HepG2 (cell line): Measurements from ENCODE around the gene NDUFB3. TPM values are rescaled to one million over a fixed set of nuclear protein-coding genes. Genes with fewer than 3 reads are reported as not detected.
A peak's percentile ranks its signal among the peaks of the same experiment; 100 is the strongest.

Experiments
- ATAD3A ChIP-seq: sonication (generic); formaldehyde crosslinking; IDR thresholded peaks from 2 replicates; pipeline ENCODE4 v1.4.0; 2020; ENCODE audit warnings: missing genetic modification reagents
- HNRNPUL1 ChIP-seq: fragments of 200-400 bp; formaldehyde crosslinking; IDR thresholded peaks from 2 replicates; pipeline ENCODE4 v1.6.1; 2017; ENCODE audit warnings: low read depth, mild to moderate bottlenecking, low read length, moderate library complexity
- HOXD1 ChIP-seq: sonication (generic); formaldehyde crosslinking; IDR thresholded peaks from 2 replicates; pipeline ENCODE4 v1.5.0; 2020; ENCODE audit warnings: missing genetic modification reagents
- KDM5A ChIP-seq: fragments of 200-600 bp; sonication (generic); IDR thresholded peaks from 2 replicates; pipeline ENCODE4 v1.7.0; 2018; ENCODE audit warnings: antibody characterized with exemption, mild to moderate bottlenecking, low read length, borderline replicate concordance
- NR2F1 ChIP-seq, 2 experiments: fragments of 450-650 bp in 1 of 2; formaldehyde crosslinking in 1 of 2; IDR thresholded peaks; 2 replicates each; pipeline versions ENCODE4 v1.5.0 to v1.6.1; 2016 to 2020; ENCODE audit warnings: mild to moderate bottlenecking in 1 of 2, missing compliant biosample characterization in 1 of 2, missing genetic modification reagents in 1 of 2, moderate library complexity in 1 of 2
- PAWR ChIP-seq: sonication (generic); formaldehyde crosslinking; IDR thresholded peaks from 2 replicates; pipeline ENCODE4 v1.4.0; 2020; ENCODE audit warnings: missing genetic modification reagents, mild to moderate bottlenecking, borderline replicate concordance
- SNRNP70 ChIP-seq: fragments of 200-400 bp; formaldehyde crosslinking; IDR thresholded peaks from 2 replicates; pipeline ENCODE4 v1.6.1; 2017; ENCODE audit warnings: mild to moderate bottlenecking, low read depth, low read length, moderate library complexity
- ZMYM4 ChIP-seq: sonication (generic); formaldehyde crosslinking; IDR thresholded peaks from 2 replicates; pipeline ENCODE4 v1.8.1; 2023; ENCODE audit warnings: mild to moderate bottlenecking, missing genetic modification reagents
- ZNF292 ChIP-seq: sonication (generic); formaldehyde crosslinking; IDR thresholded peaks from 2 replicates; pipeline ENCODE4 v1.8.1; 2022; ENCODE audit warnings: mild to moderate bottlenecking, low read depth, missing genetic modification reagents, borderline replicate concordance
- ZNF335 ChIP-seq: sonication (generic); formaldehyde crosslinking; IDR thresholded peaks from 2 replicates; pipeline ENCODE4 v1.4.0; 2020; ENCODE audit warnings: missing genetic modification reagents
- ZNF577 ChIP-seq: sonication (generic); formaldehyde crosslinking; IDR thresholded peaks from 2 replicates; pipeline ENCODE4 v1.4.0; 2020; ENCODE audit warnings: mild to moderate bottlenecking, low read depth, missing genetic modification reagents, borderline replicate concordance
- ZNF660 ChIP-seq: sonication (generic); formaldehyde crosslinking; IDR thresholded peaks from 2 replicates; pipeline ENCODE4 v1.5.1; 2020; ENCODE audit warnings: mild to moderate bottlenecking, low read depth, missing genetic modification reagents, borderline replicate concordance
- ZNF703 ChIP-seq: sonication (generic); formaldehyde crosslinking; IDR thresholded peaks from 2 replicates; pipeline ENCODE4 v1.5.1; 2020; ENCODE audit warnings: missing genetic modification reagents, mild to moderate bottlenecking, moderate library complexity, borderline replicate concordance
- polyA plus RNA-seq, 8 experiments: library from polyadenylated mRNA; depleted of rRNA in 3 of 8; stranded (reverse) in 7 of 8; unstranded in 1 of 8; fragments of >200 nt; fragmentation: Illumina TruSeq in 4 of 8; extraction: Trizol in 4 of 8; gene quantifications; 2 replicates each; pipeline versions ENCODE4 v1.2.1 to v1.2.3, GENCODE V29; 2011 to 2016; ENCODE audit warnings: low read depth in 4 of 8, missing spikeins in 1 of 8, mixed read lengths in 1 of 8; ENCODE audit not compliant: insufficient read depth in 1 of 8
- total RNA-seq, 5 experiments: library from RNA; depleted of rRNA; stranded (reverse); fragments of >200 nt; fragmentation: Illumina TruSeq; extraction: Trizol; gene quantifications; 2 replicates each; pipeline ENCODE4 v1.2.3, GENCODE V29; 2016; ENCODE audit warnings: low read depth in 1 of 5
- TF ChIP-seq, protein P1 (sequence below): sonication (generic); formaldehyde crosslinking; IDR thresholded peaks from 2 replicates; pipeline ENCODE4 v1.4.0; 2020; ENCODE audit warnings: missing genetic modification reagents
- TF ChIP-seq, protein P2 (sequence below): sonication (generic); formaldehyde crosslinking; IDR thresholded peaks from 2 replicates; pipeline ENCODE4 v1.4.0; 2020; ENCODE audit warnings: missing genetic modification reagents
- TF ChIP-seq, protein P3 (sequence below): sonication (generic); formaldehyde crosslinking; IDR thresholded peaks from 2 replicates; pipeline ENCODE4 v1.4.0; 2020; ENCODE audit warnings: missing genetic modification reagents
- TF ChIP-seq, protein P4 (sequence below): sonication (generic); formaldehyde crosslinking; IDR thresholded peaks from 2 replicates; pipeline ENCODE4 v1.4.0; 2020; ENCODE audit warnings: missing genetic modification reagents, borderline replicate concordance

The NDUFB3 gene
- total and polyA plus RNA-seq, 2 of the 13 experiments (the other 11 are each of a cell fraction or from before 2014, with no cell fraction given): 50.7 to 159 TPM

DNA sequence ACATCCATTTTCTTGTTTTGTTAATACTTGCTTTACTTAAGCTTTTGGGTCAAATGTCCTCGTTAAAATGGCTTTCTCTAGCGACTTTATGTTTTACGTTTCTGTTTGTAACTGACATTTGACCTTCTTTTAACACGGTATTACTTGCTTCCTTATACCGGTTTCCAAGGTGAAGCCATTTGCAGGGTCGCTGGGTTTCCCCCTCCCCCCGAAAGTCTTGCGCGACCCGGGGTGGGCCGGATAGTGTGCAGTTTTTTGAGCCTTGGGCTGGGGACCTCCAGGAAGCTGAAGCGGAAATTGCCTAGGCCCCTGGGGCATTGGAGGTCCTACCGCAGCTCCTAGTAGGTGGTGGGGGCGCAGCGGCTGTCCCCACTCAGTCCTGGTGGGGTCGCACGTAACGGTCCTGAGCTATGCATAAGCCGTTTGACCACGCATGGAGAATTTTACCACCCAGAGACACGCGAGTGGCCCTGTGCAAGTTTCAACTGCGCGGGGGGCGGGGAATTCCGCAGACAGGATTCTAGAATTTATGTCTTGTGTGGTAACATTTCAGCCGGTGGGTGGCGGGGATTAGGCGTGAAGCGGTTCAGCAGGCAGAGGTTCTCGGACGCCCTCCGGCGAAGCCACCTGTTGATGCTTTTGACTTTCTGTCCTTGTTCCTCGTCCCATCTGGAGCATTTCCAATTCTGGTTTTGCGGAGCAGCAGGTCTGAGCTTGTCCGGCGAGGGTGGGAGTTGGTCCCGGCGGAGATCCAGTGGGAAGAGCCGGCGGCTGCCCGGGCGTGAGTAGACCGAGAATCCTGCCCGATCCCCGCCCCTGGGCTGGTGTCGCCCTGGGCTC, 46.5 kb downstream of the NDUFB3 start (continued):
- TF ChIP-seq ATAD3A (CRISPR knock-in tag) (no peak), ZNF577 (CRISPR knock-in tag) (0 out of 2 replicates have a peak, but pooled peaks have one; percentile 87), PAWR (no peak), HOXD1 (CRISPR knock-in tag) (peak; percentile 79), ZMYM4 (CRISPR knock-in tag) (peak; percentile 74), SNRNP70 (no peak), ZNF292 (CRISPR knock-in tag) (peak; percentile 57; the same call in 1 of the 2 replicates), ZNF335 (CRISPR knock-in tag) (0 out of 2 replicates have a peak, but pooled peaks have one; percentile 54), KDM5A (peak; percentile 45; the same call in 1 of the 2 replicates), HNRNPUL1 (no peak), NR2F1 (CRISPR knock-in tag; IDR thresholded peaks at IDR 0.05) (peak; percentile 7 to 11; a peak in 1 of 4 replicates), ZNF703 (CRISPR knock-in tag) (no peak), ZNF660 (CRISPR knock-in tag) (0 out of 2 replicates have a peak, but pooled peaks have one; percentile 91)
- TF ChIP-seq, protein P1, sequence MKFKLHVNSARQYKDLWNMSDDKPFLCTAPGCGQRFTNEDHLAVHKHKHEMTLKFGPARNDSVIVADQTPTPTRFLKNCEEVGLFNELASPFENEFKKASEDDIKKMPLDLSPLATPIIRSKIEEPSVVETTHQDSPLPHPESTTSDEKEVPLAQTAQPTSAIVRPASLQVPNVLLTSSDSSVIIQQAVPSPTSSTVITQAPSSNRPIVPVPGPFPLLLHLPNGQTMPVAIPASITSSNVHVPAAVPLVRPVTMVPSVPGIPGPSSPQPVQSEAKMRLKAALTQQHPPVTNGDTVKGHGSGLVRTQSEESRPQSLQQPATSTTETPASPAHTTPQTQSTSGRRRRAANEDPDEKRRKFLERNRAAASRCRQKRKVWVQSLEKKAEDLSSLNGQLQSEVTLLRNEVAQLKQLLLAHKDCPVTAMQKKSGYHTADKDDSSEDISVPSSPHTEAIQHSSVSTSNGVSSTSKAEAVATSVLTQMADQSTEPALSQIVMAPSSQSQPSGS (CRISPR knock-in tag): peak; percentile 15; the same call in 1 of the 2 replicates
- TF ChIP-seq, protein P2, sequence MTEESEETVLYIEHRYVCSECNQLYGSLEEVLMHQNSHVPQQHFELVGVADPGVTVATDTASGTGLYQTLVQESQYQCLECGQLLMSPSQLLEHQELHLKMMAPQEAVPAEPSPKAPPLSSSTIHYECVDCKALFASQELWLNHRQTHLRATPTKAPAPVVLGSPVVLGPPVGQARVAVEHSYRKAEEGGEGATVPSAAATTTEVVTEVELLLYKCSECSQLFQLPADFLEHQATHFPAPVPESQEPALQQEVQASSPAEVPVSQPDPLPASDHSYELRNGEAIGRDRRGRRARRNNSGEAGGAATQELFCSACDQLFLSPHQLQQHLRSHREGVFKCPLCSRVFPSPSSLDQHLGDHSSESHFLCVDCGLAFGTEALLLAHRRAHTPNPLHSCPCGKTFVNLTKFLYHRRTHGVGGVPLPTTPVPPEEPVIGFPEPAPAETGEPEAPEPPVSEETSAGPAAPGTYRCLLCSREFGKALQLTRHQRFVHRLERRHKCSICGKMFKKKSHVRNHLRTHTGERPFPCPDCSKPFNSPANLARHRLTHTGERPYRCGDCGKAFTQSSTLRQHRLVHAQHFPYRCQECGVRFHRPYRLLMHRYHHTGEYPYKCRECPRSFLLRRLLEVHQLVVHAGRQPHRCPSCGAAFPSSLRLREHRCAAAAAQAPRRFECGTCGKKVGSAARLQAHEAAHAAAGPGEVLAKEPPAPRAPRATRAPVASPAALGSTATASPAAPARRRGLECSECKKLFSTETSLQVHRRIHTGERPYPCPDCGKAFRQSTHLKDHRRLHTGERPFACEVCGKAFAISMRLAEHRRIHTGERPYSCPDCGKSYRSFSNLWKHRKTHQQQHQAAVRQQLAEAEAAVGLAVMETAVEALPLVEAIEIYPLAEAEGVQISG (CRISPR knock-in tag): peak; percentile 68
- TF ChIP-seq, protein P3, sequence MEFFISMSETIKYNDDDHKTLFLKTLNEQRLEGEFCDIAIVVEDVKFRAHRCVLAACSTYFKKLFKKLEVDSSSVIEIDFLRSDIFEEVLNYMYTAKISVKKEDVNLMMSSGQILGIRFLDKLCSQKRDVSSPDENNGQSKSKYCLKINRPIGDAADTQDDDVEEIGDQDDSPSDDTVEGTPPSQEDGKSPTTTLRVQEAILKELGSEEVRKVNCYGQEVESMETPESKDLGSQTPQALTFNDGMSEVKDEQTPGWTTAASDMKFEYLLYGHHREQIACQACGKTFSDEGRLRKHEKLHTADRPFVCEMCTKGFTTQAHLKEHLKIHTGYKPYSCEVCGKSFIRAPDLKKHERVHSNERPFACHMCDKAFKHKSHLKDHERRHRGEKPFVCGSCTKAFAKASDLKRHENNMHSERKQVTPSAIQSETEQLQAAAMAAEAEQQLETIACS (CRISPR knock-in tag): no peak
- TF ChIP-seq, protein P4, sequence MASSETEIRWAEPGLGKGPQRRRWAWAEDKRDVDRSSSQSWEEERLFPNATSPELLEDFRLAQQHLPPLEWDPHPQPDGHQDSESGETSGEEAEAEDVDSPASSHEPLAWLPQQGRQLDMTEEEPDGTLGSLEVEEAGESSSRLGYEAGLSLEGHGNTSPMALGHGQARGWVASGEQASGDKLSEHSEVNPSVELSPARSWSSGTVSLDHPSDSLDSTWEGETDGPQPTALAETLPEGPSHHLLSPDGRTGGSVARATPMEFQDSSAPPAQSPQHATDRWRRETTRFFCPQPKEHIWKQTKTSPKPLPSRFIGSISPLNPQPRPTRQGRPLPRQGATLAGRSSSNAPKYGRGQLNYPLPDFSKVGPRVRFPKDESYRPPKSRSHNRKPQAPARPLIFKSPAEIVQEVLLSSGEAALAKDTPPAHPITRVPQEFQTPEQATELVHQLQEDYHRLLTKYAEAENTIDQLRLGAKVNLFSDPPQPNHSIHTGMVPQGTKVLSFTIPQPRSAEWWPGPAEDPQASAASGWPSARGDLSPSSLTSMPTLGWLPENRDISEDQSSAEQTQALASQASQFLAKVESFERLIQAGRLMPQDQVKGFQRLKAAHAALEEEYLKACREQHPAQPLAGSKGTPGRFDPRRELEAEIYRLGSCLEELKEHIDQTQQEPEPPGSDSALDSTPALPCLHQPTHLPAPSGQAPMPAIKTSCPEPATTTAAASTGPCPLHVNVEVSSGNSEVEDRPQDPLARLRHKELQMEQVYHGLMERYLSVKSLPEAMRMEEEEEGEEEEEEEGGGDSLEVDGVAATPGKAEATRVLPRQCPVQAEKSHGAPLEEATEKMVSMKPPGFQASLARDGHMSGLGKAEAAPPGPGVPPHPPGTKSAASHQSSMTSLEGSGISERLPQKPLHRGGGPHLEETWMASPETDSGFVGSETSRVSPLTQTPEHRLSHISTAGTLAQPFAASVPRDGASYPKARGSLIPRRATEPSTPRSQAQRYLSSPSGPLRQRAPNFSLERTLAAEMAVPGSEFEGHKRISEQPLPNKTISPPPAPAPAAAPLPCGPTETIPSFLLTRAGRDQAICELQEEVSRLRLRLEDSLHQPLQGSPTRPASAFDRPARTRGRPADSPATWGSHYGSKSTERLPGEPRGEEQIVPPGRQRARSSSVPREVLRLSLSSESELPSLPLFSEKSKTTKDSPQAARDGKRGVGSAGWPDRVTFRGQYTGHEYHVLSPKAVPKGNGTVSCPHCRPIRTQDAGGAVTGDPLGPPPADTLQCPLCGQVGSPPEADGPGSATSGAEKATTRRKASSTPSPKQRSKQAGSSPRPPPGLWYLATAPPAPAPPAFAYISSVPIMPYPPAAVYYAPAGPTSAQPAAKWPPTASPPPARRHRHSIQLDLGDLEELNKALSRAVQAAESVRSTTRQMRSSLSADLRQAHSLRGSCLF (CRISPR knock-in tag): peak; percentile 24; the same call in 1 of the 2 replicates
